Measurements from ENCODE around the gene CCDC34. TPM values are rescaled to one million over a fixed set of nuclear protein-coding genes. Genes with fewer than 3 reads are reported as not detected.

CCDC34 gene
- total RNA-seq, 3 donors from 2014 or later (not counting 1 experiment from before 2014, with no cell fraction given), result 0.99 to 3.0 (median 1.2) TPM

- intact Hi-C loops (cut with micrococcal nuclease), result no loop called here
- TF ChIP-seq CTCF (IDR thresholded peaks at IDR 0.05), result no peak
- no peaks in the 10 kb centered on the region for H3K36me3 ChIP-seq (ENCODE audit: control insufficient read depth, insufficient read depth, low read length)
- ATAC-seq (no peak), DNase-seq (no peak)
- Mint-ChIP-seq H3K36me3 (no peaks in the 10 kb centered on the region), H3K4me3 (no peak overlapping the region), H3K4me1 (no peaks in the 10 kb centered on the region), H3K9me3 (peaks cover 2 to 11% of the 10 kb centered on the region in 2 donors), H3K27ac (no peak overlapping the region), H3K27me3 (ENCODE audit: low read depth in 2 of 2) (no peaks in the 10 kb centered on the region)
- H3K27me3 ChIP-seq (ENCODE audit: control insufficient read depth, insufficient read depth, low read length), result no peaks in the 10 kb centered on the region
- no peak overlapping the region for H3K27ac ChIP-seq (ENCODE audit: low read length)
- WGBS (ENCODE audit: insufficient coverage), result no CpG with 5 or more reads among the region's 4 CpGs
- no peak overlapping the region for H3K4me3 ChIP-seq (ENCODE audit: low read length)
- no peaks in the 10 kb centered on the region for H3K4me1 ChIP-seq (ENCODE audit: control insufficient read depth, insufficient read depth, low read length)
- H3K9me3 ChIP-seq (ENCODE audit: control insufficient read depth, insufficient read depth, low read length), result peaks cover 6% of the 10 kb centered on the region
These were observed 68.4 kb downstream of the CCDC34 start for GRCh38 chr11:27294654-27295053.

GRCh38 chr11:27293515-27294417 is 69.2 kb downstream of the CCDC34 start:
- no peak overlapping the region for H3K4me3 Mint-ChIP-seq
- no peak for TF ChIP-seq CTCF (IDR thresholded peaks at IDR 0.05)
- no peaks in the 10 kb centered on the region for H3K4me1 ChIP-seq (ENCODE audit: control insufficient read depth, insufficient read depth, low read length)
- H3K27me3 Mint-ChIP-seq (ENCODE audit: low read depth in 2 of 2), result no peaks in the 10 kb centered on the region
- ATAC-seq, result no peak
- H3K9me3 ChIP-seq (ENCODE audit: control insufficient read depth, insufficient read depth, low read length), result peaks cover 6% of the 10 kb centered on the region
- no peak overlapping the region for H3K27ac ChIP-seq (ENCODE audit: low read length)
- H3K4me1 Mint-ChIP-seq, result no peaks in the 10 kb centered on the region
- no peaks in the 10 kb centered on the region for H3K36me3 Mint-ChIP-seq
- no peak overlapping the region for H3K27ac Mint-ChIP-seq
- no peak for DNase-seq
- peaks cover 2 to 11% of the 10 kb centered on the region in 2 donors for H3K9me3 Mint-ChIP-seq
- H3K4me3 ChIP-seq (ENCODE audit: low read length), result no peak overlapping the region
- H3K36me3 ChIP-seq (ENCODE audit: control insufficient read depth, insufficient read depth, low read length), result no peaks in the 10 kb centered on the region
- 85% methylated on average over 6 of the region's 6 CpGs for WGBS (ENCODE audit: insufficient coverage)
- H3K27me3 ChIP-seq (ENCODE audit: control insufficient read depth, insufficient read depth, low read length), result no peaks in the 10 kb centered on the region
- intact Hi-C loops (cut with micrococcal nuclease), result no loop called here

- peaks cover 6% of the 10 kb centered on the region for H3K9me3 ChIP-seq (ENCODE audit: control insufficient read depth, insufficient read depth, low read length)
- no peaks in the 10 kb centered on the region for H3K4me1 ChIP-seq (ENCODE audit: control insufficient read depth, insufficient read depth, low read length)
- H3K36me3 ChIP-seq (ENCODE audit: control insufficient read depth, insufficient read depth, low read length), result no peaks in the 10 kb centered on the region
- intact Hi-C loops (cut with micrococcal nuclease), result no loop called here
- WGBS (ENCODE audit: insufficient coverage), result 100% methylated on average over 1 of the region's 2 CpGs
- no peaks in the 10 kb centered on the region for H3K27me3 Mint-ChIP-seq (ENCODE audit: low read depth in 2 of 2)
- TF ChIP-seq CTCF (IDR thresholded peaks at IDR 0.05), result no peak
- ATAC-seq, result no peak
- H3K4me3 ChIP-seq (ENCODE audit: low read length), result no peak overlapping the region
- H3K27ac Mint-ChIP-seq, result no peak overlapping the region
- peaks cover 2 to 15% of the 10 kb centered on the region in 2 donors for H3K9me3 Mint-ChIP-seq
- DNase-seq, result no peak
- no peaks in the 10 kb centered on the region for H3K27me3 ChIP-seq (ENCODE audit: control insufficient read depth, insufficient read depth, low read length)
- H3K4me1 Mint-ChIP-seq, result no peaks in the 10 kb centered on the region
- H3K4me3 Mint-ChIP-seq, result no peak overlapping the region
- H3K36me3 Mint-ChIP-seq, result no peaks in the 10 kb centered on the region
- no peak overlapping the region for H3K27ac ChIP-seq (ENCODE audit: low read length)
These were observed 70.4 kb downstream of the CCDC34 start for GRCh38 chr11:27292637-27293010.
